SK-N-MC (cell line): ENCODE results near the gene YPEL3.

Source experiments
- EZH2 ChIP-seq: fragments of 200-600 bp; sonication (generic); IDR thresholded peaks from one replicate; pipeline ENCODE4 v1.6.1; 2017; ENCODE audit warnings: antibody characterized with exemption
- FOXP2 ChIP-seq: optimal IDR thresholded peaks from 2 replicates; pipeline ENCODE3; 2011; ENCODE audit warnings: mild to moderate bottlenecking, moderate library complexity; ENCODE audit not compliant: insufficient read depth; ENCODE audit errors: extremely low read length, control extremely low read depth
- POLR2AphosphoS5 ChIP-seq: IDR thresholded peaks from 2 replicates; pipeline ENCODE4 v1.6.1; 2012; ENCODE audit warnings: mild to moderate bottlenecking, low read depth, low read length, borderline replicate concordance

- no peak for TF ChIP-seq POLR2AphosphoS5
- no peak for TF ChIP-seq EZH2
- TF ChIP-seq FOXP2 = no peak
Measured at GRCh38 chr16:30088237-30088831, 7.7 kb downstream of the YPEL3 start.
